GM18502 (cell line): ENCODE data around the gene HSD3B7.
"Not testable (repeated sequence)": the region's sequence is repeated elsewhere in the genome, so short reads cannot be mapped to it uniquely, and the experiment has no call there.

Source experiments
- ATAC-seq: cut with Tn5 transposase; IDR thresholded peaks from one replicate; pipeline ENCODE4 v1.9.1; 2021; ENCODE audit warnings: mild to moderate bottlenecking; ENCODE audit not compliant: unreplicated experiment, poor library complexity

HSD3B7 gene

DNA sequence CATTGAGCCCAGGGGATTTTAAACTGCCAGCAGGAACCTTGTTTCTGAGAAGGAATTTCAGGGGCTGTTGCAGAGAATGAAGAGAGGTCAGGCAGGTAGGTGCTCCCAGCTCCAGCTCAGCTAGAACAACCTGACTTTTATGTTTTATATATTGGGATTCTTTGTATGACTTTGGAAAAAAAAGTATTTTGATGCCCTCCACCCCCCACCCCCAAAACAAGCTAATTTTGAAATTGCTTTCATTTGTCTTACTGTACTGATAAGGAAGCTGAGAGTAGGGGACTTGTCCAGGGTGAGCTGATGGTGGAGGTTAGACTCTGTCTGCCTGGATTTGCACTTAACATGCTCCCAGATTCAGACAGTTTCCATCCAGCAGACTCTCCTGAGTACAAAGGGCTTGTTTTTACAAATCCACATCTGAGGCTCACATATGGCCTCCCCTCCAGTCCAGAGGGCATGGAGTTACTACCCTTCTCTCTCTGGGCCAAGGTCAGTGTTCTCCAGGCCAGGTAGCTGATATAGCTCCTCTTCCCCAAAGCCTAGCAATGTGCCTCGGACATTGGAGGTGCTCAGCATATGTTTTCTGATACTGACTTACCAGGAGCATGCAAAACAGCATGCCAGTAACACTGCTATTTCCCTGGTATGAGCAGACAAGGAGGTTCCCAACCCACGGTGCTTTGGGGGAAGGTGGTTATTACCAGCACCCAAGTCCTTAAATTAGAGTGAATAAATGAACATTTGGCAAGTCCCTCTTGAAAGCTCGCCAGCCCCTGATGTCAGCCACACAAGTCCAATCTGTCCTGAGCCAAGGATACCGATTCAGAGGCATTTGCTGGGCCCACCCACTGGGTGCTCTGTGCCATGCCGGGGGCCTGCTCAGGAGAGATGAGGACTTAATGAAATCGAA lies 14.1 kb downstream of the HSD3B7 start:
- ATAC-seq = no peak

DNA sequence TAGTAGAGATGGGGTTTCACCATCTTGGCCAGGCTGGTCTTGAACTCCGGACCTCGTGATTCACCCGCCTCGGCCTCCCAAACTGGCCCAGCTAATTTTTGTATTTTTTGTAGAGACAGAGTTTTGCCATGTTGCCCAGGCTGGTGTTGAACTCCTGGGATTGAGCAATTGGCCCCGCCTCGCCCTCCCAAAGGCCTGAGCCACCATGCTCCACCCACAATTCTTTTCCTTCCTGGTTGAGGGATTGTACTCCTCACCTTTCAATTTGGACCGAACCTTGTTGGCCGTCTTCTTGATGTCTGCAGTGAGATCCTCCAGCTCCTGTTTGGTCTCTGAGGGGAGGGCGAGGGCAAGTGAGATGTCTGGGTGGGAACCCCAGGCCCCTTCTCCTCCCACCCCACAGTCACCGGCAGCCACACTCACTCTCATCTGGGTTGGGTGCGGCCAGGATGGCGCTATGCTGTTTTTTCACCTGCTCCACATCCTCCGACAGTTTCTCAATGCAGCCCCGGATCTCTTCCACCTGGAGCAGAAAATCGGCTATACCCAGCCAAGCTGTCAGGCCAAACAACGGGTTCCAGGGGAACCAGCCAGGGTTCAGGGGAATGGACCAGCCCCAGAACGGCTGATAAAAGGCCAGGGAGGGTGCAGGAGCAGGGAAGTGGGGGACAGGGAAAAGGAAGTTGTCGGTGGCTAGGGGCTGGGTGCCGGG lies 15.8 kb downstream of the HSD3B7 start:
- ATAC-seq = no peak

DNA sequence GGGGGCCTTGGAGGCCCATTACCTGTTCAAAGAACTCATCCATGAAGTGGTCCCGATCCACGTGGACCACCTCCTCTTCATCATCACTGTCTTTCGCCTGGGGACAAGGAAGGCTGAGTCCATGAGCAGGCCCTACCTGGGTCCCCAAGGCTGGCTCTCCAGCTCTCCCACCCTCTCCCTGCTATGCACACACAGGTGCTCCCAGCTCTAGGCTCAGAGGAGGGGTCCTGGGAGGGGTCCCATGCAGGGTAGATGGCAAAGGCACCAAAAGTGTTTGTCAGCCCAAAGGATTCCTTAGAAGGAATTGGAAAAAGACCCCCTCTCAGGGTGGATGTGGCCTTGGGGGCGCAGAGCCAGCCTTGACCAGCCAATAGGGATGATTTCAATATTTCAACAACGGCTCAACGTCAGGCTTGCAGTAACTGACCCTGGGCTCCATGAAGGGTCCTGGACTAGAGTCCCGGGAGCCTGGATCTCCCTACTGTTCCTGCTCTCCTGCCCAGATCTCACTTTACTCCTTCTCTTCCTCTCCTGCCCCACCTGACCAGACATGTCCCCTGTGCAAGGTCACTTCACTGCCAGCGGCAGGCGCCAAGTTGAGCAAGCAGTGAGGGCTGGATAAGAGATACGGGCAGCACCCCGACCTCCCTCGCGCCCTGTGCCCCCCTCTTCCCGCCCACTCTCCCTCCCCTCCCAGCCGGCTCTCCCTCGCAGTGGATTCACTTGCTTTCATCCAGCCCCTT lies 16.7 kb downstream of the HSD3B7 start:
- no peak for ATAC-seq

DNA sequence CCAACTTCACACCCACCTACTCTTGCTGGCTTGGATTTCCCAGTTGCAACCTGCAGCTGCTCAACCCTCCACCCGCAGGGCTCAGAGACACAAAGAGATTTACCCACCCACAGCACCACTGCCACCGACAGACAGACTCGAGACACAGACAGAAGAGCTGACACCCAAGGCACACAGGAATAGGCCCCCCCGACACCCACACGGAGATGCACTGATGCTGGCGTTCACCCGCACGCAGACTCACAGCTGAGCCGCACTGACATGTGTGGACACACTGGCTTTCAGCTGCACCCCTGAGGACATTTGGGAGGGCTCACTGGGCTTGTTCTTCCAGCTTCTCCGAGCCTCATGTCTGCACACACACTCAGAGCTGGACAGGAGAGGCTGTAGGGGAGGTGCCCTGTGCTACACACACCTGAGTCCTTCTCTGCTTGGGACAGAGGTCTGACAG lies 17.3 kb downstream of the HSD3B7 start:
- no peak for ATAC-seq

DNA sequence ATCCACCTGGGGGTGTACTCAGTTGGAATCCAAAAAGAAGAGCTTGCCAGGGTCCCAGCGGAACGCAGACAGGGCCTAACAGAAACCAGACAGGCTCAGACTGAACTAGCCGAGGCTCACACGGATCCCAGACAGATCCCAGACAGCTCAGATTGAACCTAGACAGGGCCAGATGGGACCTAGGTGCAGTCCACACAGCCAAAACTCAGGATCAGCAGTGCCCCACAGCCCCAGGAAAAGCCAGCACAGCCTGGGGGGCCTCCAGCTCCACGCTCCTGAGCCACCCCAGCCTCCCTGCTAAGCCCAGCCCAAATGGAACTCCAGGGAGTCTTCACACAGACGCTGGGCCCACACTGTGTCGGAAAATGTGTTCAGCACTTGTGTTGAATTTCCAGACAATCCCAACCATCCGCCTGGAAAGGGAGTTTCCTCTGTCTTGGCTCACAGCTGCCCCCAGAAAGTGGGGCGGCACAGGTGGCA lies 17.9 kb downstream of the HSD3B7 start:
- ATAC-seq = no peak

DNA sequence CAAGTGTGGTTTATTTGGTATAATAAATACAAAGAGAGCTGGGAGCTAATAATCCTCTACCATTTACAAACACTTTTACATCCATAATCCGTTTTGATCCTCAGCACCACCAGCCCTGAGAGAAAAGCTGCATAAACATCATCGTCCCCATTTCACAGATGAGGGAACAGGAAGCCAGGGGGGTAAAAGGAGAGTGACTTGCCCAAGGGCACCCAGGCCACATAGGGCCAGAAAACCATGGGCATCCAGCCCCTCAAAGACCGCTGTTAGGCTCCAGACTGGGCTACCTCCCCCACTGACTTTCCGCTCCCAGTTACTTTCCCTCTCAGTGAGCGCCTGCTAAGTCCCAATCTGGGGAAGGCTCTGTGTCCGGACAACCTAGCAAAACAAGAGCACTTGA lies 18.7 kb downstream of the HSD3B7 start:
- no peak for ATAC-seq

DNA sequence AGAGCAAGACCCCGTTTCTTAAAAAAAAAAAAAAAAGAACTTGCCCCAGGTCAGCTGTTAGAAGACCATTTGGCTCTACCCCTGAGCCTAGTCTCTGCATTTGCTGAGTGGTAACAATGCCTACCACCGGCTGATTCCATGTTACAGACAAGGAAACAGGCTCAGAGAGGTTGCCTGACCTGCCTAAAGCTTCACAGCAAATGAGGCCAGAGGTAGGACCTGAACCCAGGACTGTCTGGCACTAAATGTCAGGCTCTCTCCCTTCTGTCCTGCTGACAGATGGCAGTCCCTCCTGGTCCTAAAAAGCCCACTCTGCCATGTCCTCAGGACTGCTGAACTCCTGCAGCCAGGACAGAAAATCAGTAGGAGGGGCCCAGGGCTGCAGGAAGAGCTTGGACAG lies 19.7 kb downstream of the HSD3B7 start:
- no peak for ATAC-seq

DNA sequence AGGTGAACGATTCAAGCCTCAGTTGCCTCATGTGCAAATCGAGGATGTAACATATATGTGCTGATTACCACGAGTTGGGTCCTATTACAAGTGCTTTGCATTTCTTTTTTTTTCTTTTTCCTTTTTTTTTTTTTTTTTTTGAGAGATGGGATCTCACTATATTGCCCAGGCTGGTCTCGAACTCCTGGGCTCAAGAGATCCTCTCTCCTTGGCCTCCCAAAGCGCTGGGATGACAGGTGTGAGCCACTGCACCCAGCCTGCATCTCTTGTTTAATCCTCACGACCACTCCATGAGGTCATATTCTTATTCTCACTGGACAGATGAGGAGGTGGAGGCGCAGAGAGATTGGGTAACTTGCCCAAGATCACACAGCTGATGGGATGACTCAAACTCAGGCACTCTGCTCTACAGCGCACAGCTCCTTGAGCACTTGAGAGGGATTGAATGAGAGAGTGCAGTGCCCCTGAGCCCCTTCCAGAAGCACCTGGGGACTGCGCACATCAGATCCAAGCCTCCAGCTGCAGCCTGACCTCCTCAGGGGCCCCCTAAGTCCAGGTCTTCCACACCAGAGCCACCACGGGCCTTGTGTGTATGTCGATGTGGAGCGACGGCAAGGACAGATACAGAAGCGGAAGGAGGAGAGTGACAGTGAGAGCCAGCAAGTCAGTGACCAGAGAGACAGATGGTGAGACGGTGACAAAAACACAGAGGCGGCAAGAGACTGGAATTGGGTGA lies 20.5 kb downstream of the HSD3B7 start:
- no peak for ATAC-seq

DNA sequence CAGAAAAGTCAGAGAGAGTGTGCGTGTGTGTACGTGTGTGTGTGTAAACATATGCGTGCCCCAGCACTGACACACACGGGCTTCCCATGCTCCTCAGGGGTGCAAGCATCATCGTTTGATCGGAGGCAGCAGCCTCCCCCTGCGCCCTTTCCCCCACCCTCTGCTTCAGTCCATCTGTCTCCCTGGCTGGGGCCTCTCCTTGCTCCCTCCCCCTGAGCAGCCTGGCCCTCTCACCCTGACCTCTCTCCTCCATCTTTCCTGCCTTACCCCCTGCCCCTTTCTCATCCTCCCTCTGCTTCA lies 21.0 kb downstream of the HSD3B7 start:
- ATAC-seq = no peak

DNA sequence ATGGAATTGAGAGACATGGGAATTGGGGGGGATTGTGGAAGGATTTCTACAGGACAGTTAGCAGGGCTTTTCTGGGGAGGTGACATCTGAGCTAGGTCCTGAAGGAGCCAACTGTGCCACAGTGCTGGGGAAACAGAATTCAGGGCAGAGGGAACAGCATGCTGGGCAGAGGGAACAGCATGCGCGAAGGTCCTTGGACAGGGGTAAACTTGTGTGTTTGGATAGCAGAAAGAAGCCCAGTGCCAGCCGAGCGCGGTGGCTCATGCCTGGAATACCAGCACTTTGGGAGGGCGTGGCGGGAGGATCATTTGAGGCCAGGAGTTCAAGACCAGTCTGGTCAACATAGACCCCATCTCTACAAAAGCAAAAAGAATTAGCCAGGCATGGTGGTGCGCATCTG lies 21.6 kb downstream of the HSD3B7 start:
- no peak for ATAC-seq

DNA sequence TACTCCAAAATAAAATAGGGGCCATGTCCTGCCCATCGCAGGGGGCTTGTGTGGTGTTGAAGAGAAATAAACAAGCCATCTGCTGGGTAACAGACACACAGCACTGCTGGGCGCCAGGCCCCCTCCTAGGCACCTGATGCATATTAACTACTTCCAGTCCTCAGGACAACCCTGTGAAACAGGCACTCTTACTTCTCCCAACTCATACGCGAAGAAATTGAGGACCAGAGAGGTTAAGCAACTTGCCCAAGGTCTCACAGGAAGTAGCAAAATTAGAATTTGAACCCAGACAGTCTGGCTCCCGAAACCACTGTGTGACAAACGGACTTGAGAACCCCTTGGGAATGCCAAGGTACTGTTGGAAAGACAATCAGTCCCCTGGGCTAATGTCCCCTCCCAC lies 22.7 kb downstream of the HSD3B7 start:
- ATAC-seq = no peak

DNA sequence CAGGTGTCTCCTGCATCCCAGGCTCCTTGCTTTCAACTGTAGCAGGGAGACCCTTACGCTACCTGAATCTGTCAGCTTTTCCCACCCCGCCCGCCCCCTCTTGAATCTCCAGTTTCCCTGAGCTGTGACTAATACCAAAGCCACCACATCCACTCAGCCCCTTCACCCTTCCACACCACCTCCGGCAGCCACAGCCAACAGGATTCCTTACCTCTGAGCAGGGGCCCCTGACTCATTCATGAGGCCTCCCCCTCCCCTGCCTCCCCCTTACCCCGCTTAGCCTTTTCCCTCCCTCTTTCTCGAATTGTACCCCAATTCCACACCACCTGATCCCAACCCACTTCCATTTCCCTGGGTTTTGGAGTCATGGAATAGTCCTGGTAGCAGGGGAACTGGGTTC lies 23.1 kb downstream of the HSD3B7 start:
- no peak for ATAC-seq

DNA sequence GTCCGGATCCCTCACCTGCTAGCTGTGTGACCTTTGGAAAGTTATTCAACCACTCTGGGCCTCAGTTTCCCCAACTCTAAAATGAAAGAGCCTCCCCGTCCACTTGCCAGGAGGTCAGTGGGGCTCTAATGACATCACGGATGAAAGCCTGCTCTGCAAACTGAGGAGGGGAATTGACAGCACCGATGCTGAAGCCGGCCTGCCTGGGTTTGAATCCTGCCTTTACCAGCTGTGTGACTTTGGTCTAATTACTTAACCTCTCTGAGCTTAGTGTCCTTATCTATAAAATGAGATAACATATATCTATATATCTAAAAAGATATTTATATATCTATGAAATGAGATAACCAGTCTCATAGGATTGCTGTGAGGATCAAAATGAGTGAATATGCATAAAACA lies 23.5 kb downstream of the HSD3B7 start:
- no peak for ATAC-seq

DNA sequence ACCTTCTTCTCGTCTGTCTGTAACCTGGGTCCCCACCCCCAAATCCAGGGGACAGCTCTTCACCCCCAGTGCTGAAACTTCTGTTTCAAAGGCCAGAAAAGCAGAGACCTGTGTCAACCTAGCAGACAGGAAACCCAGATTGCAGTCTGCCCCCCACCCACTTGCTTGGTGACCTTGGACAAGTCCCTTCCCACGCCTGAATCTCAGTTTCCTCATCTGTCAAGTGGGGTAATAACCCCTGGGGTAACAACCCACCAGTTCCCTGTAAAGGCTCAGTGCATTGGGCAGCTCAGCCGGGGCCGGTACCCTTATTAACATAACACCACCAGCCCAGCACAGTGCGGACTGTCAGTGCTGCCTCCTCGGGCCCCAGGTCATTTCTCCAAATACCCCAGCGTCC lies 24.1 kb downstream of the HSD3B7 start:
- no peak for ATAC-seq

DNA sequence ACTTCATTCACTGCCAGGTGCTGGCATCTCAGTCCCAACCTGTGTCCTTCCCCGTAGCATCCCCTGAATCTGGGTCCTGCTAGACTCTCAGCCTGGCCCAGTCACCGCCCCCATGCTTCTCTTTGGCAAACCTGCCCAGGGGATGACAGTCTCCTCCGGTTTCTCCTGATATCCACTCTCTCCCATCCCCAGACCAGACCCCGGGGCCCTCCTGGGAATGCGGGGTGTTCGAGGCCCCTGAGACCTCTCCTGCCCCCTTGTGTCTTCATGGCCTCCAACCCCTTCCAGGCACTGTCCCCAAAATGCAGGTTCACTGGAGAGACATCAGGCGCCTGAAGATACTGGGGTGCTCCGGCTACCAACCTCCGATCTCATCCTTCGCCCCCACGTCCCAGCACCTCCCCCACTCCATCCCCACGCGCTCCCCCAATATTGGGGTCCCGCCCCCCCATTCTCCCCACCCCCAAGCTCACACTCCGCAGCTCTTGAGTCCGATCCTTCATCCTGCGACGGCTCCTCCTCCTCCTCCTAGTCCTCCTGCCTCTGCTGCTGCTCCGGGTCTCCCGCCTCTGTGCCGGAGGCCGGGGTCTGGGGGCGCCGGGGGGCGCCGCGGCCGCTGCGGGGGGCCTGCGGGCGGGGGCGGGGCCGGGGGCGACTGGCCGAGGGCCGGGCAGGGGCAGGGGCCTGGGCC lies 25.0 kb downstream of the HSD3B7 start:
- no peak for ATAC-seq

DNA sequence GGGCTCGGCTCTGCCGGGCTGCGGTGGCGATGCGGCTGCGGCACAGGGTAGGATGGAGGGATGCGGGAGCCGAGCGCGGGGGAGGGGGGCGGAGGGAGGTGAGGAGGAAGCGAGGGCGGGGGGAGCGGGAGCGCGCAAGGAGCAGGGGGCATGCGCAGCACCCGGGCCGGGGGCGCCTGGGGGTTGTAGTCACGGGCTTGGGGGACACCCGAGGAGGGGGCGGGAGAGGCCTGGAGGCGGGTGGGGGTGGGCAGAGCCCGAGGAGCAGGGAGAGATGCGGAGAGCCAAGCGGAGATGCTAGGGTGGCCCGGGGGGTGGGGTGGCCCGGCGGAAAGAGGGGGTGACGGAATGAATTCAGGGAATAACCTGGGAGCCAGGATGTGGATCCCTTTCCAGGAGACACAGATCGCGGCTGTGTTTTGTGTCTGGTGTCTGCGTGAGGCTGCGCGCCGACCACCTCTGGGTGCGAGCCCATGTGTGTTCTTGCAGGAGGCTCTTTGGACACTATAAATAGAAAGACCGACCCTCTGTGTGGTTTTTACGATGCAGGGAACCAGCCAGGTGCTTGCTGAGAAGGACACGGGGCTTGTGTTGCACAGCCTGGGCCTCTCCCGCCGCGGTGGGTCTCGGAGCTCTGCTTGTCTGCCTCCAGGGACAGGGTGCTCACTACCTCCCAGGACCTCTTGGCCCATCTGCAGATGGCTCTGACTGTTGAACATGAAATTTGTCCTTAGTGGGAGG lies 25.7 kb downstream of the HSD3B7 start, which contains the start of gene STX1B:
TSS of gene STX1B (minus strand) at position 54 of the 741 bp plus-strand sequence. CDS start 242 bp downstream, outside the sequence.
- ATAC-seq = no peak

DNA sequence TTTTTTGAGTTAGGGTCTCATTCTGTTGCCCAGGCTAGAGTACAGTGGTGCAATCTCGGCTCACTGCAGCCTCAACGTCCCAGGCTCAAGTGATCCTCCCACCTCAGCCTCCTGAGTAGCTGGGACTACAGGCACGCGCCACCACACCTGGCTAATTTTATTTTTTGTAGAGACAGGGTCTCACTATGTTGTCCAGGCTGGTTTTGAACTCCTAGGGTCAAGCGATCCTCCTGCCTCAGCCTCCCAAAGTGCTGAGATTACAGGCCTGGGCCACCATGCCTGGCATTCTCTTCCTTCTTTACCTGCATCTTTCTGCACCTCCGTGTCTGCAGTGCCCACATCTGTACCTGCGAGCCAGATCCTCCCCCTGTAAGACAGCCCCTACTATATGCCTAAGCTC lies 26.8 kb downstream of the HSD3B7 start:
- not testable (repeated sequence) for ATAC-seq

DNA sequence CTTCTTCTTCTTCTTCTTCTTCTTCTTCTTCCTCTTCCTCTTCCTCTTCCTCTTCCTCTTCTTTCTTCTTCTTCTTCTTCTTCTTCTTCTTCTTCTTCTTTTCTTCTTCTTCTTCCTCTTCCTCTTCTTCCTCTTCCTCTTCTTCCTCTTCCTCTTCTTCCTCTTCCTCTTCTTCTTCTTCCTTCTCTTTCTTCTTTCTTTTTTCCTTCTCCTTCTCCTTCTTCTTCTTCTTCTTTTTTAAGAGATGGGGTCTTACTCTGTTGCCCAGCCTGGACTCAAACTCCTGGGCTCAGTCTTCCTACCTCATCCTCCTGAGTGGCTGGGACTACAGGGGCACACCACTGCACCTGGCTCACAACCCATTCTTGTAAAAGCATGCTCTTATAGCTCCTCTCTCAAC lies 28.3 kb downstream of the HSD3B7 start:
- not testable (repeated sequence) for ATAC-seq

DNA sequence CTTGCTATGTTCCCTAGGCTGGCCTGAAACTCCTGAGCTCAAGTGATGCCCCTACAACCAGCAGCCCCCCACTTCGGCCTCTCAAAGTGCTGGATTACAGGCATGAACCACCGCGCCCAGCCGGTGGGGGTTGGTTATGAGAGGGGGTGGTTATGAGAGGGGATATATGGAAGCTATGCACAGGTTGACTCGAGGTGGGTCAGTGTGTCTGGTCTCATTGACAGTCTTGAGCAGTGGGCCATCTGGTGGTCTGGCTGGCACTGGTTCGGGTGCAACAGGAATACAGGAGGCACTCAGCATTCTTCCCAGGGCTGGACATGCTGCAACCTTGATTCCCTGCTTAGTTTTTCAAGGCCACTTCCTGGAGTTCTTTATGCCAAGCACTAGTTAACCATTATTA lies 31.0 kb downstream of the HSD3B7 start:
- no peak for ATAC-seq
